CD14-positive monocyte (primary cell): Measurements from ENCODE around the gene ARFGAP1. TPM values are rescaled to one million over a fixed set of nuclear protein-coding genes. Genes with fewer than 3 reads are reported as not detected.
A peak's percentile ranks its signal among the peaks of the same experiment; 100 is the strongest.

Experiments
- DNase-seq, 3 donors: peaks; one replicate each; pipeline ENCODE4 v3.0.0-alpha.2; 2011 to 2022
- H2AFZ ChIP-seq: 2 replicates; pipeline ENCODE4 v1.6.0; 2012; ENCODE audit warnings: mild to moderate bottlenecking, low read depth, low read length, inconsistent platforms; ENCODE audit not compliant: insufficient read depth, poor library complexity, severe bottlenecking
- H3K27ac ChIP-seq, 2 donors: 1 replicate in 1 of 2; 2 replicates in 1 of 2; pipeline ENCODE4 v1.5.1; 2012 to 2013; ENCODE audit warnings: low read length in 2 of 2, control low read depth in 1 of 2, inconsistent platforms in 1 of 2, low read depth in 1 of 2, mild to moderate bottlenecking in 1 of 2
- H3K27me3 ChIP-seq, 2 donors: one replicate each; pipeline versions ENCODE4 v1.6.0 to v1.6.1; 2011 to 2013; ENCODE audit warnings: low read length in 2 of 2; ENCODE audit not compliant: control insufficient read depth in 2 of 2, insufficient read depth in 2 of 2
- H3K36me3 ChIP-seq, 2 donors: replicated peaks in 1 of 2; 1 replicate in 1 of 2; 2 replicates in 1 of 2; pipeline versions ENCODE4 v1.5.1 to v1.6.1; 2012 to 2013; ENCODE audit warnings: low read length in 2 of 2, control low read depth in 1 of 2, inconsistent platforms in 1 of 2, mild to moderate bottlenecking in 1 of 2; ENCODE audit not compliant: insufficient read depth in 2 of 2, control insufficient read depth in 1 of 2
- H3K4me1 ChIP-seq, 2 donors: 1 replicate in 1 of 2; 2 replicates in 1 of 2; pipeline versions ENCODE4 v1.5.1 to v1.6.1; 2012 to 2013; ENCODE audit warnings: low read length in 2 of 2, control low read depth in 1 of 2, inconsistent platforms in 1 of 2, mild to moderate bottlenecking in 1 of 2, moderate library complexity in 1 of 2; ENCODE audit not compliant: insufficient read depth in 2 of 2, control insufficient read depth in 1 of 2
- H3K4me2 ChIP-seq: replicated peaks from 2 replicates; pipeline ENCODE3; 2012; ENCODE audit warnings: low read length, moderate library complexity, mild to moderate bottlenecking; ENCODE audit not compliant: poor library complexity, severe bottlenecking; ENCODE audit errors: extremely low read depth
- H3K4me3 ChIP-seq, 3 experiments: fragments of 200-600 bp in 1 of 3; sonication (generic) in 1 of 3; replicated peaks in 1 of 3; 1 replicate in 2 of 3; 2 replicates in 1 of 3; pipeline ENCODE4 v1.5.1; 2011 to 2013; ENCODE audit warnings: low read length in 3 of 3, mild to moderate bottlenecking in 3 of 3, control low read depth in 2 of 3, low read depth in 2 of 3, inconsistent platforms in 1 of 3, moderate library complexity in 1 of 3
- H3K79me2 ChIP-seq: 2 replicates; pipeline ENCODE4 v1.6.0; 2012; ENCODE audit warnings: mild to moderate bottlenecking, control low read depth, inconsistent platforms, low read length, moderate library complexity; ENCODE audit not compliant: insufficient read depth
- H3K9ac ChIP-seq: 2 replicates; pipeline ENCODE4 v1.6.0; 2017; ENCODE audit warnings: low read length, mild to moderate bottlenecking; ENCODE audit not compliant: insufficient read depth, poor library complexity, severe bottlenecking
- H3K9me3 ChIP-seq, 2 donors: replicated peaks in 1 of 2; 1 replicate in 1 of 2; 2 replicates in 1 of 2; pipeline versions ENCODE4 v1.5.1 to v1.6.1; 2012 to 2013; ENCODE audit warnings: low read length in 2 of 2, control low read depth in 1 of 2; ENCODE audit not compliant: control insufficient read depth in 1 of 2, insufficient read depth in 1 of 2
- H4K20me1 ChIP-seq: 2 replicates; pipeline ENCODE4 v1.6.0; 2012; ENCODE audit warnings: mild to moderate bottlenecking, low read length, control low read depth, moderate library complexity; ENCODE audit not compliant: insufficient read depth
- H3K27ac Mint-ChIP-seq, 7 donors: one replicate each; pipeline ENCODE4 v1.8.0; 2020; ENCODE audit warnings: mild to moderate bottlenecking in 7 of 7, mixed read lengths in 7 of 7, moderate library complexity in 6 of 7, inconsistent platforms in 2 of 7
- H3K27me3 Mint-ChIP-seq, 3 donors: one replicate each; pipeline ENCODE4 v1.8.0; 2021 to 2022; ENCODE audit warnings: low read depth in 3 of 3, mild to moderate bottlenecking in 3 of 3, mixed read lengths in 3 of 3, moderate library complexity in 3 of 3, inconsistent platforms in 1 of 3
- H3K36me3 Mint-ChIP-seq, 2 donors: one replicate each; pipeline ENCODE4 v1.8.0; 2020; ENCODE audit warnings: mixed read lengths in 2 of 2, inconsistent platforms in 1 of 2, mild to moderate bottlenecking in 1 of 2
- H3K4me1 Mint-ChIP-seq: one replicate; pipeline ENCODE4 v1.8.0; 2020; ENCODE audit warnings: mild to moderate bottlenecking, mixed read lengths
- H3K4me3 Mint-ChIP-seq, 2 donors: one replicate each; pipeline ENCODE4 v1.8.0; 2020; ENCODE audit warnings: mild to moderate bottlenecking in 2 of 2, mixed read lengths in 2 of 2, moderate library complexity in 1 of 2
- H3K9me3 Mint-ChIP-seq, 7 donors: one replicate each; pipeline ENCODE4 v1.8.0; 2020 to 2022; ENCODE audit warnings: mixed read lengths in 7 of 7, mild to moderate bottlenecking in 6 of 7, moderate library complexity in 6 of 7, inconsistent platforms in 2 of 7
- CTCF ChIP-seq: fragments of 200-600 bp; IDR thresholded peaks from one replicate; pipeline ENCODE4 v1.8.0; 2022; ENCODE audit warnings: antibody characterized with exemption, mild to moderate bottlenecking
- WGBS: methylation state at CpG from one replicate; pipeline ENCODE4 v1.1.5; 2013; ENCODE audit warnings: missing lambda C conversion rate; ENCODE audit not compliant: insufficient coverage; 5-methylcytosine and 5-hydroxymethylcytosine counted together
- intact Hi-C, 2 donors: fragments of 100-400 bp; cut with micrococcal nuclease; formaldehyde crosslinking; loops; one replicate each; pipeline versions ENCODE4 v1.15.0 to v1.15.1; 2023
- polyA minus RNA-seq: library from RNA; depleted of rRNA, polyadenylated mRNA; stranded (reverse); fragments of >200 nt; gene quantifications from 2 replicates; pipeline ENCODE4 v1.2.3, GENCODE V29; 2012
- polyA plus RNA-seq, 3 donors: library from polyadenylated mRNA; depleted of rRNA in 1 of 3; unstranded in 2 of 3; stranded (reverse) in 1 of 3; fragments of 300-500 nt in 2 of 3; fragments of >200 nt in 1 of 3; fragmentation: Illumina TruSeq in 2 of 3; gene quantifications; 1 replicate in 2 of 3; 2 replicates in 1 of 3; pipeline ENCODE4 v1.2.3, GENCODE V29; 2012 to 2021
- total RNA-seq, 12 experiments: library from RNA in 1 of 12; stranded (reverse) in 1 of 12; fragments of 120-200 nt in 1 of 12; gene quantifications; one replicate each; pipeline ENCODE4 v1.2.4 and lab custom pipeline; 2013 to 2026; ENCODE audit warnings: mixed read lengths in 6 of 12, inconsistent platforms in 1 of 12

ARFGAP1 gene
- total RNA-seq (2013): 44.3 TPM
- polyA plus RNA-seq: 10 to 100 TPM; 11.2 to 99.8 (median 14.1) TPM
- polyA minus RNA-seq: 58.6 and 66.1 TPM in 2 replicates
- 20.8 to 78.4 (median 55.7) reads per million in 11 experiments for total RNA-seq (lab: John Stamatoyannopoulos, UW)

- Histone ChIP-seq H3K79me2 (peaks cover 48% of the 10 kb centered on the region), H2AFZ (peak within 1 kb of the TSS; percentile 81), H4K20me1 (peaks cover 39% of the 10 kb centered on the region), H3K36me3 (peaks cover 18 to 20% of the 10 kb centered on the region in 2 donors), H3K9me3 (no peaks in the 10 kb centered on the region), H3K4me3 (peak within 1 kb of the TSS; percentile 75 to 87 (median 87)), H3K4me2 (peak within 1 kb of the TSS; percentile 98), H3K27me3 (peaks cover 0 to 3% of the 10 kb centered on the region in 2 donors), H3K9ac (peak within 1 kb of the TSS; percentile 92), H3K27ac (peak within 1 kb of the TSS; percentile 56 to 84), H3K4me1 (peaks cover 17 to 19% of the 10 kb centered on the region in 2 donors)
- H3K27ac Mint-ChIP-seq: peak within 1 kb of the TSS; percentile 74 to 93 (median 86)
- intact Hi-C loops: loop anchor here (5.0 to 10.0 kb wide), 2 partner anchors 50 to 632 kb away; no protein-coding TSS in a partner anchor
- peaks cover 2 to 21% (median 9%) of the 10 kb centered on the region in 3 donors for H3K27me3 Mint-ChIP-seq
- peak; percentile 80 to 86 (median 84) for DNase-seq
- H3K9me3 Mint-ChIP-seq: no peaks in the 10 kb centered on the region
- peaks cover 22% of the 10 kb centered on the region for H3K4me1 Mint-ChIP-seq
- peaks cover 17 to 21% of the 10 kb centered on the region in 2 donors for H3K36me3 Mint-ChIP-seq
- WGBS: under 1% methylated on average over 89 of the region's 97 CpGs
- no peak for TF ChIP-seq CTCF
- peak within 1 kb of the TSS; percentile 84 to 91 for H3K4me3 Mint-ChIP-seq
These were observed at the start of gene ARFGAP1 for GRCh38 chr20:63272105-63273058. TSS of gene ARFGAP1 (plus strand) at chr20:63272813. CDS start at chr20:63275581, 2,768 bp downstream.

GRCh38 chr20:63223121-63223825 lies 49.3 kb upstream of the ARFGAP1 start:
- Histone ChIP-seq H3K27me3 (peaks cover 0 to 5% of the 10 kb centered on the region in 2 donors), H3K27ac (no peak overlapping the region), H3K79me2 (no peaks in the 10 kb centered on the region), H3K4me3 (no peak overlapping the region), H3K9ac (no peak overlapping the region), H3K4me1 (no peaks in the 10 kb centered on the region), H2AFZ (no peak overlapping the region), H3K4me2 (no peak overlapping the region), H4K20me1 (no peaks in the 10 kb centered on the region), H3K9me3 (no peaks in the 10 kb centered on the region), H3K36me3 (no peaks in the 10 kb centered on the region)
- H3K4me1 Mint-ChIP-seq: no peaks in the 10 kb centered on the region
- peak; percentile 19 to 48 (median 33) for DNase-seq
- TF ChIP-seq CTCF: peak; percentile 87
- intact Hi-C loops: loop anchor here in 1 of 2 donors (5.0 kb wide), 1 partner anchor 49 kb away; the partner anchor contains the start of gene ARFGAP1
- no peak overlapping the region for H3K4me3 Mint-ChIP-seq
- H3K27me3 Mint-ChIP-seq: peaks cover 20 to 22% (median 21%) of the 10 kb centered on the region in 3 donors
- peaks cover 0 to 2% (median 0%) of the 10 kb centered on the region in 7 donors for H3K9me3 Mint-ChIP-seq
- H3K27ac Mint-ChIP-seq: no peak overlapping the region
- H3K36me3 Mint-ChIP-seq: no peaks in the 10 kb centered on the region
- 64% methylated on average over 11 of the region's 12 CpGs for WGBS
